Memory B cell (primary cell): ENCODE data around the gene LRMDA.

Experiments used
- ATAC-seq: fragments of 150-1000 bp; cut with Tn5 transposase; 2 replicates; pipeline ENCODE4 v1.10.0; 2021; ENCODE audit warnings: low read depth, mild to moderate bottlenecking, moderate library complexity
- DNase-seq, 2 donors: peaks; one replicate each; pipeline ENCODE4 v3.0.0; 2022; ENCODE audit warnings: low spot score in 2 of 2
- H3K27ac Mint-ChIP-seq: one replicate; pipeline ENCODE4 v1.8.0; 2022; ENCODE audit warnings: mild to moderate bottlenecking, moderate library complexity, mixed read lengths
- H3K27me3 Mint-ChIP-seq: one replicate; pipeline ENCODE4 v1.8.0; 2022; ENCODE audit warnings: mixed read lengths
- H3K36me3 Mint-ChIP-seq: one replicate; pipeline ENCODE4 v1.8.0; 2022; ENCODE audit warnings: mild to moderate bottlenecking, mixed read lengths
- H3K4me1 Mint-ChIP-seq: one replicate; pipeline ENCODE4 v1.8.0; 2022; ENCODE audit warnings: mixed read lengths
- H3K4me3 Mint-ChIP-seq: one replicate; pipeline ENCODE4 v1.8.0; 2022; ENCODE audit warnings: mild to moderate bottlenecking, moderate library complexity, mixed read lengths
- H3K9me3 Mint-ChIP-seq: one replicate; pipeline ENCODE4 v1.8.0; 2022; ENCODE audit warnings: mixed read lengths

LRMDA gene

GRCh38 chr10:76236356-76236755, 804.9 kb downstream of the LRMDA start:
- Mint-ChIP-seq H3K9me3 (peaks cover 4% of the 10 kb centered on the region), H3K27ac (no peak overlapping the region), H3K4me1 (no peaks in the 10 kb centered on the region), H3K4me3 (no peak overlapping the region), H3K36me3 (no peaks in the 10 kb centered on the region), H3K27me3 (no peaks in the 10 kb centered on the region)
- ATAC-seq (no peak), DNase-seq (no peak)

- Mint-ChIP-seq H3K4me1 (no peaks in the 10 kb centered on the region), H3K27ac (no peak overlapping the region), H3K36me3 (no peaks in the 10 kb centered on the region), H3K9me3 (peaks cover 4% of the 10 kb centered on the region), H3K4me3 (no peak overlapping the region), H3K27me3 (no peaks in the 10 kb centered on the region)
- DNase-seq (no peak), ATAC-seq (no peak)
Measured at GRCh38 chr10:76242956-76243355, 811.5 kb downstream of the LRMDA start.

- no peaks in the 10 kb centered on the region for H3K27me3 Mint-ChIP-seq
- no peaks in the 10 kb centered on the region for H3K4me1 Mint-ChIP-seq
- no peak for ATAC-seq
- DNase-seq, result no peak
- H3K36me3 Mint-ChIP-seq, result no peaks in the 10 kb centered on the region
- H3K4me3 Mint-ChIP-seq, result no peak overlapping the region
- H3K27ac Mint-ChIP-seq, result no peak overlapping the region
- peaks cover 4% of the 10 kb centered on the region for H3K9me3 Mint-ChIP-seq
Measured at GRCh38 chr10:76244061-76244686, 812.8 kb downstream of the LRMDA start.

GRCh38 chr10:76245951-76246495, 814.6 kb downstream of the LRMDA start:
- H3K4me3 Mint-ChIP-seq, result no peak overlapping the region
- DNase-seq (no peak), ATAC-seq (no peak)
- H3K4me1 Mint-ChIP-seq, result no peaks in the 10 kb centered on the region
- no peaks in the 10 kb centered on the region for H3K36me3 Mint-ChIP-seq
- H3K9me3 Mint-ChIP-seq, result peaks cover 2% of the 10 kb centered on the region
- no peaks in the 10 kb centered on the region for H3K27me3 Mint-ChIP-seq
- no peak overlapping the region for H3K27ac Mint-ChIP-seq

GRCh38 chr10:76248649-76249200, 817.3 kb downstream of the LRMDA start:
- H3K4me3 Mint-ChIP-seq, result no peak overlapping the region
- H3K36me3 Mint-ChIP-seq, result no peaks in the 10 kb centered on the region
- no peaks in the 10 kb centered on the region for H3K4me1 Mint-ChIP-seq
- DNase-seq (no peak), ATAC-seq (no peak)
- peaks cover 2% of the 10 kb centered on the region for H3K9me3 Mint-ChIP-seq
- H3K27me3 Mint-ChIP-seq, result no peaks in the 10 kb centered on the region
- H3K27ac Mint-ChIP-seq, result no peak overlapping the region

GRCh38 chr10:76251841-76252671, 820.6 kb downstream of the LRMDA start:
- Mint-ChIP-seq H3K4me1 (no peaks in the 10 kb centered on the region), H3K27ac (no peak overlapping the region), H3K36me3 (no peaks in the 10 kb centered on the region), H3K27me3 (no peaks in the 10 kb centered on the region), H3K4me3 (no peak overlapping the region), H3K9me3 (peaks cover 3% of the 10 kb centered on the region)
- ATAC-seq (no peak), DNase-seq (no peak)

- no peak overlapping the region for H3K4me3 Mint-ChIP-seq
- H3K27ac Mint-ChIP-seq, result no peak overlapping the region
- ATAC-seq, result no peak
- peaks cover 3% of the 10 kb centered on the region for H3K9me3 Mint-ChIP-seq
- no peaks in the 10 kb centered on the region for H3K36me3 Mint-ChIP-seq
- DNase-seq, result no peak
- H3K4me1 Mint-ChIP-seq, result no peaks in the 10 kb centered on the region
- no peaks in the 10 kb centered on the region for H3K27me3 Mint-ChIP-seq
Measured at GRCh38 chr10:76252733-76253132, 821.3 kb downstream of the LRMDA start.

GRCh38 chr10:76255241-76255640, 823.8 kb downstream of the LRMDA start:
- ATAC-seq (no peak), DNase-seq (no peak)
- Mint-ChIP-seq H3K36me3 (no peaks in the 10 kb centered on the region), H3K4me3 (no peak overlapping the region), H3K27me3 (no peaks in the 10 kb centered on the region), H3K9me3 (peaks cover 7% of the 10 kb centered on the region), H3K4me1 (no peaks in the 10 kb centered on the region), H3K27ac (no peak overlapping the region)

GRCh38 chr10:76257816-76258215, 826.4 kb downstream of the LRMDA start:
- Mint-ChIP-seq H3K27ac (no peak overlapping the region), H3K9me3 (peaks cover 7% of the 10 kb centered on the region), H3K4me3 (no peak overlapping the region), H3K4me1 (no peaks in the 10 kb centered on the region), H3K36me3 (no peaks in the 10 kb centered on the region), H3K27me3 (no peaks in the 10 kb centered on the region)
- ATAC-seq (no peak), DNase-seq (no peak)

GRCh38 chr10:76265441-76266113, 834.2 kb downstream of the LRMDA start:
- no peak overlapping the region for H3K27ac Mint-ChIP-seq
- H3K4me1 Mint-ChIP-seq, result no peaks in the 10 kb centered on the region
- no peak overlapping the region for H3K4me3 Mint-ChIP-seq
- DNase-seq (no peak), ATAC-seq (no peak)
- peaks cover 2% of the 10 kb centered on the region for H3K9me3 Mint-ChIP-seq
- H3K27me3 Mint-ChIP-seq, result no peaks in the 10 kb centered on the region
- H3K36me3 Mint-ChIP-seq, result no peaks in the 10 kb centered on the region

GRCh38 chr10:76268530-76268929, 837.1 kb downstream of the LRMDA start:
- Mint-ChIP-seq H3K27me3 (no peaks in the 10 kb centered on the region), H3K4me1 (no peaks in the 10 kb centered on the region), H3K36me3 (no peaks in the 10 kb centered on the region), H3K4me3 (no peak overlapping the region), H3K9me3 (peaks cover 5% of the 10 kb centered on the region), H3K27ac (no peak overlapping the region)
- DNase-seq, result no peak
- ATAC-seq, result no peak

GRCh38 chr10:76268954-76269353, 837.5 kb downstream of the LRMDA start:
- Mint-ChIP-seq H3K4me3 (no peak overlapping the region), H3K36me3 (no peaks in the 10 kb centered on the region), H3K27ac (no peak overlapping the region), H3K9me3 (peaks cover 5% of the 10 kb centered on the region), H3K27me3 (no peaks in the 10 kb centered on the region), H3K4me1 (no peaks in the 10 kb centered on the region)
- ATAC-seq, result no peak
- no peak for DNase-seq

- no peak for DNase-seq
- H3K4me3 Mint-ChIP-seq, result no peak overlapping the region
- no peaks in the 10 kb centered on the region for H3K27me3 Mint-ChIP-seq
- peaks cover 12% of the 10 kb centered on the region for H3K9me3 Mint-ChIP-seq
- no peak for ATAC-seq
- no peaks in the 10 kb centered on the region for H3K36me3 Mint-ChIP-seq
- no peak overlapping the region for H3K27ac Mint-ChIP-seq
- no peaks in the 10 kb centered on the region for H3K4me1 Mint-ChIP-seq
Measured at GRCh38 chr10:76270464-76270863, 839.0 kb downstream of the LRMDA start.

GRCh38 chr10:76274933-76275332, 843.5 kb downstream of the LRMDA start:
- Mint-ChIP-seq H3K4me3 (no peak overlapping the region), H3K27ac (no peak overlapping the region), H3K9me3 (peaks cover 19% of the 10 kb centered on the region), H3K36me3 (no peaks in the 10 kb centered on the region), H3K4me1 (no peaks in the 10 kb centered on the region), H3K27me3 (no peaks in the 10 kb centered on the region)
- no peak for DNase-seq
- ATAC-seq, result no peak
